HG02885 (cell line): ENCODE data around the gene NDUFS7.

Experiments
- ATAC-seq: cut with Tn5 transposase; IDR thresholded peaks from one replicate; pipeline ENCODE4 v1.9.1; 2021; ENCODE audit warnings: mild to moderate bottlenecking; ENCODE audit not compliant: unreplicated experiment, poor library complexity

Gene NDUFS7

DNA sequence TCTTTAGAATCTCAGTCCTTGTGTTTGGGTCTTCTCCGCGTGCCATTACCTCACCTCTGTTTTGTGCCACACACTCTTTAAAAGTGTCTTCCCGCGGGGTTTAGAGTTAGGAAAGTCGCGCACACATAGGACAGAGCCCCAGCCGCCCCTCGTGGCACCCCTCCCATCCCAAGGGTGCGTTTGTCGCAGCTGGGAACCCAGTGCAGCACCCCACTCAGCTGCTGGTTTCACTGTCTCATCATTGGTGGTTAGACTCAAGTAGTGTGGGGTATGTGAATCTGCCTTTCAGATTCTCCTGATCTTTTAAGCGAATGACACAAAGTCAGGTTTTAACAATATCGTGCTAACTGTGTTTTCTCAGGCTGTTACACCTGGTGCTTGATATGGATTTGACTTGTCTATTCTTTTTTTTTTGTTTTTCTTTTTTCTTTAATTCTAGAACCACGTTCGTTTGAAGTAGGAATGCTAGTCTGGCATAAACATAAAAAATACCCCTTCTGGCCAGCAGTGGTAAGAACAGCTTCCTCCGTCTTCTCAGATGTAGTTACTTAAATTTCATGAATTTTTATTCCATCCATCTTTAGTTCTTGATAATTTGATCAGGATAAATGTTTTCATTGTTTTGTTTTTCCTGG is 19.5 kb upstream of the NDUFS7 start:
- no peak for ATAC-seq

DNA sequence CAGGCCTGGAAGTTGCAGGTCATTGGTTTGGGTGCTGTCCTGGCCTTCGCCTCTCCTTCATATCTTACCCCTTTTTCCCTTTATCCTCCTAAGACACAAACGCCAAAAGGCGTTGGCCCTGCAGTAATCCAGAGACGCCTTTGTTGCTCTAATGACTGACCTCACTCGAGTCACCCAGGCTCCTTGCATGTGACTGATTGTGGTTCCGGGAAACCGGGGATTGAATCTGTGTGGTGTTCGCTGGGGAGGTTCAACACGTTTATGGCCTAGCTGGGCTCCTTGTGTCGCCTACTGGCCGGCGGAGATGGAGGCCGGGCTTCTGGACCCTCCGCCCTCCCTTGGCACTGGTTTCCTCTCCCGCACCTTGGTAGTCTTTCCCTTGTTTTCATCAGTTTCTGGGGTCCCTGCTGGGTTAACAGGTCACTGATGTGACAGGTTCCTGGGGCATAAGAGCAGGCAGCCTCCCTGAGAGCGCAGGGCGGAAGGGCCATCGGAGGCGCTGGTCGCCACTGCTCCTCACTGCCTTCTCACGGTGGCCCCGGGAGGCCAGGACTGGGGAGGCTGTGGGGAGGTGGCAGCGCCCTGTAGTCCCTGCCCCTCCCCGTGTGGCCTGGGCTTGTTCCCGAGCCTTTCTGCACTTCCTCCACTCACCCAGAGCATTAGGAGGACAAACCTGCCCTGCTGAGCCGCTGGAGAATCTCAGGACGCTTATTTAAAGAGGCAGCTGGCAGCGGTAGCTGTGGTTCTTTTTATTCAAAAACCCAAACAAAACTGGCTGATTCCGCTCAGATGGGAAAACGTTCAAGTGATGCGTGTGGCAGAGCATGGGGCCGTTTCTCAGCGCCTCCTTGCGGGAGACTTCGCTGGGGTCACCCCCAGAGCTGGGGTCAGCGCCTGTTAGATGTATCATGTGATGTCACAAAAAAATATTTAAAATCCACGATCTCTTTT is 18.1 kb upstream of the NDUFS7 start:
- no peak for ATAC-seq

DNA sequence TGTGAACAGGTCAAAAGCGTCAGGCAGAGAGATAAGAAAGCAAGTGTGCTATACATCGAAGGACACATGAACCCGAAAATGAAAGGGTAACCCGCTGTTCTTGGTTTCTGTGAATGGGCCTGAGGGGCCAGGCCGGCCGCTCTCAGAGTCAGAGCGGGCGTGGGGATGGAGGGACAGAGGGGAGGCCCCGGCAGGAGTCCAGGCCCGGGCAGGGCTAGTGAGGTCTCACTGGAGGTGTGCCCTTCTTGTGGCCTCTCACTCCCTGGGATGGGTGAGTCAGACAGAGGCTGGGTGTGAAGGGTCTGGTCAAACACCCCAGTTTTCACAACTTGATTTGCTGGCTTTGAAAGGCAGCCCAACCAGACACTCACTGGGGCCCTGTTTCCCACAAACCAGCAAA is 17.4 kb upstream of the NDUFS7 start:
- ATAC-seq: no peak

DNA sequence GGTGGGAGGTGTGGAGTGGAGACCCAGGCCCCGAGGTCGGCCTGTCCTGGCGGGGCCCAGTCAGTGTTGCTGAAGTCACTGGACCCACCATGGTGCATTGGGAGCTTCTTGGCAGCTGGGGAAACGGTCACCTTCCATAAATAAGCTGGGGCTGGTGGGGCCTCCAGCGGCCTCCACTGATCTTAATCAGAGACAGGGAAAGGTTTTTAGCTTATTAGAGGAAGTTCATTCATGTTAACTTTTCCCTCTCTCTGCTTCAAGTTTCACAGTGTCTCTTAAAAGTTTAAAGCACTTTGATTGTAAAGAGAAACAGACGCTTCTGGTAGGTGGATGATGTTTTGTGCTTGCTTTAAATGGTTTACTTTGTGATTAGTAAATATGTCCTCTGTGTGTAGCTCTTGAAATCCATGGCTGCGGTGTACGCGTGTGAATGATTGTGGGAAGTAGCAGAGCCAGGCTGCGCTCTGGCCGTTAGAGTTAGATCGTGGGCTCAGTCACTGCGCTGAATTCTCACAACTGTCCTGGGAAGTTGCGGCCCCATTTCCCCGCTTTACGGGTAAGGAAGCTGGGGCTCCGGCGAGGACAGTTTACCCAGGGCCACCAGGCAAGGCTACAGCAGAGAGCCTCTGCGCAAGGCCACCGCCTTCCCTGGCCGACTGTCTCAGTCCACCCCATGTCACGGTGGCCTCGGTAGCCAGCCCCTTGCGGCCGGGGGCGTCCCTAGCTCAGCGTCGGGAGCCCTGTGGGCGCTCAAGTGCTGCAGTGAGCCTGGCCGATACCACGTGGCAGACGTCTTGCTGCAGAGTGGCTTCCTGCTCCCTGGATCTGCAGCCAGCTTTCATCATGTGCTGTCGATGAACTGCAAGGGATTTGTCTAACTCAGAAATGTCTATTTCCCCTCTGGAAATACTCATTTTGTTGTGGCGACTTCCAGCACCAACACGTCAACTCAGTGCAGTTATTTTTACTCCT is 16.5 kb upstream of the NDUFS7 start:
- no peak for ATAC-seq

DNA sequence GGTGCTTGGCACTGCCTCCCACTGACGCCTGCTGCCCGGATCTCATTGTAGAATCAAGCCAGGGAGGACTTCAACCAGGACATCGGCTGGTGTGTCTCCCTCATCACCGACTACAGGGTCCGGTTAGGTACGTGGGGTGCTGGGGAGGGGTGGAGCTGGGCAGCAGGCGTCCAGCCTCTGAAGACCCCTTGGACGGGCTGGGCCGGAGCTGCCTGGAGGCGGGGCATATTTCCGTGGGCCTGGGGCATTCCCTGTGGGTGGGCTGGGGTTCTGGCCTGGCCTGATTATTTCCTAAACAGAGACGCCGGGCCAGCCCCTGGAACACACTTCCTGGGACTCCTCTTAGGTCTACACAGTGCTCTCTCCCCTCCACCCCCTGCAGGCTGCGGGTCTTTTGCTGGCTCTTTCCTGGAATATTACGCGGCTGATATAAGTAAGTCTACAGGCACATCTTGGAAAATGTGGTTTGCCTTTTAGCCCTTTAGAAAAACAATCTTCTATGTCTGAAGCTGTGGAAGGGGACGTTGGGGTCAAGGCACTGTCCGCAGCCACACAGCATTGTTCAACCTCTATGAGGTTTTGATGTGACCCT is 14.4 kb upstream of the NDUFS7 start:
- ATAC-seq: no peak

DNA sequence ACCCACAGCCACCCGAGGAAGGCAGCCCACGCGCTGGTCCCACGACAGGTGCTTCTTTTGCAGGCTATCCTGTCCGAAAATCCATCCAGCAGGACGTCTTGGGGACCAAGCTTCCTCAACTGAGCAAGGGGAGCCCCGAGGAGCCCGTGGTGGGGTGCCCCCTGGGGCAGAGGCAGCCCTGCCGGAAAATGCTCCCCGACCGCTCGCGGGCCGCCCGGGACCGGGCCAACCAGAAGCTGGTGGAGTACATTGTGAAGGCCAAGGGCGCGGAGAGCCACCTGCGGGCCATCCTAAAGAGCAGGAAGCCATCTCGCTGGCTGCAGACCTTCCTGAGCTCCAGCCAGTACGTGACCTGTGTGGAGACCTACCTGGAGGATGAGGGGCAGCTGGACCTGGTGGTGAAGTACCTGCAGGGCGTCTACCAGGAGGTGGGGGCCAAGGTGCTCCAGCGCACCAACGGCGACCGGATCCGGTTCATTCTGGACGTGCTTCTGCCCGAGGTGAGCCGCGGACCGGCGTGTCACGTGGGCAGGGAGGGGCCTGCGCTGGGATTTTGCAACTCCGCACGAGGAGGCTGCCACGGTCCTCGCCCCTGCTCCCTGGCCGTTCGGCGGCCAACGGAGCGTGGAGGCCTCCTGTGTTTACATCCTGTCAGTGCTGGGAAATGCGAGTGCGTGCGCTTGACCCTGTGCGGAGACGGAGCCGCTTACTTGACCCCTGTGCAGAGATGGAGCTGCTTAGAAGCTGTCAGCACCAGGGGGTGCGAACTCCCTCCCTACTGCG is 12.9 kb upstream of the NDUFS7 start:
- no peak for ATAC-seq

DNA sequence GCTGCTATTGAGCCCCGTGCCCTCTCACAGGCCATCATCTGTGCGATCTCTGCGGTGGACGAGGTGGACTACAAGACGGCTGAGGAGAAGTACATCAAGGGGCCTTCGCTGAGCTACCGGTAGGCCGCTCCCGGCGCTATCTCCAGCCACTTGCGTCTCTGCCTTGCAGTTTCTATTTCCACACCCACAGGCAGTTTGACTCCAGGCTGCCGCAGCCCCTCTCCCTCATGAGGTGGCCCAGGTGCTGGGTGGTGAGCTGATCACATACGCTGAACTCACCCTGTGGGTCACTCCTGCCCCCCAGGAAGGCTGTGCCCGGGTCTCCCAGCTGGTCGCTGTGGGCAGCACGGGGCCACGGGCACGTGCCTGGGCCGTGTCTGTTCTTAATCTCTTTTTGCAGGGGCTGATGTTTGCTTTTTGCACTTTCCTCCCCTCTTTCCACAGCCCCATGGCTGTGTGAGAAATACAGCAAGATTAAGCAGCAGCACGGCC is 10.6 kb upstream of the NDUFS7 start:
- no peak for ATAC-seq

DNA sequence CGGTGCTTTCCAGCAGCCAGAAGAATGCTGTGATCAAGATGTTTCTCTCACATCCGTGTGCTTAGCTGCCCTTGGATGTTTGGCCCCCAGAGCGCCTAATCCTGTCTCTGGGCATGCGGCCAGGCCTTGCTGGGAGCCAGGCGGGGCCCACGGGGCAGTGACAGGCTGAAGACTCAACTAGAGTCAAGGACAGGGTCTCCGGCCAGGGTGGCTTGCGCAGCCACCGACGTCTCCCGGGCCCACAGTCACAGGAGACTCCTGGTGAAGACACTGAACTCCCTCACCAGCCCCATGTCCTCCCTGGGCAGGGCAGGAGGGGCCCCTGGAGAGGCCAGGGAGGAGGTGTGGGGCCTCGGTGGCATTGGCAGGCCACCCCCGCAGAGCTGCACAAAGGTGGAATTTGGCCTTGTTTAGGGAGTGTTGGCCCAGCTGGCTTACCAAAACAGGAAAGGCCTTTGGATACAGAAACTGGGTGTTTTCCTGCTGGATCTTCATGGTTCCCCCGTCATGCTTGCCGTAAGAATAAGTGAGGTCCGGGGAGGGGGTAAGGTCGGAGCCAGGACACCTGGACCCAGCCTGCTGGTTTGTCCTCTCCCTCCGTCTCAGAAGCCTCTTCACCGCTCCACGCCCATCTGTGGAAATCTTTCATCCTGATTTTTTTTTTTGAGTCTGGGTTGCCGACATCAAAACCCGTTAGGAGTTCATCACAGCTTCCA is 10.0 kb upstream of the NDUFS7 start:
- ATAC-seq: no peak

DNA sequence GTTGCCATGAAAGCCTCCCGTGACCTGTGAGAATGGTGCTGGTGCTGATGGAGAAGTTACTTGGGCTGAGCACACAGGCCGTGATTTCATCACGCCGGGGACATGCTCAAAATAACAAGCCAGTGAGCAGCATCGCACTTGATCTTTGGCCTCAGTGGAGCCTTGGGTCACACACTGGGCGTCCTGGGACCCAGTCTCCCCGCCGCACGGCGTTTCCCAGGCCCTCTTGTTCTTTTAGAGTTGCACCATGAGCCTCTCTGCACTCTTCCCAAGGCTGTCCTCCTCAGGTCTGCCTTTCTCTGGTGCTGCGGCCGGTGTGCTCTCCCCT is 9.5 kb upstream of the NDUFS7 start:
- ATAC-seq: no peak

DNA sequence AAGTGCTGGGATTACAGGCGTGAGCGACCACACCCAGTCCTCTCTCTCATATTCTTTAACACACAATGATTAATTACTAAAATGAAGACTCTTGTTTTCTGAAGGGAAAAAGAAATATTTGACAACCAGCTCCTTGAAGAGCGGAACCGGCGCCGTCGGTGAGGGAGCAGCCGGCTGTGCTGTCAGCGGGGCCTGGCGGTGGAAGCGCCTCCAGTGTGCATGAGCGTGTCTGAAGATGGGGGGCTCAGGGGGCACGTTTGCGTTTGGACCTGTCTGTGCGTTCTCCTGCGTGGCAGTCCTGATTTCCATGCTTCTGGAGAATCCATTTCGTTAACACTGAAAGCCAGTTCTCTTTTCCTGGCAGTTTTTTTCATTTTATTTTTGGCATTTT is 7.3 kb upstream of the NDUFS7 start:
- no peak for ATAC-seq

DNA sequence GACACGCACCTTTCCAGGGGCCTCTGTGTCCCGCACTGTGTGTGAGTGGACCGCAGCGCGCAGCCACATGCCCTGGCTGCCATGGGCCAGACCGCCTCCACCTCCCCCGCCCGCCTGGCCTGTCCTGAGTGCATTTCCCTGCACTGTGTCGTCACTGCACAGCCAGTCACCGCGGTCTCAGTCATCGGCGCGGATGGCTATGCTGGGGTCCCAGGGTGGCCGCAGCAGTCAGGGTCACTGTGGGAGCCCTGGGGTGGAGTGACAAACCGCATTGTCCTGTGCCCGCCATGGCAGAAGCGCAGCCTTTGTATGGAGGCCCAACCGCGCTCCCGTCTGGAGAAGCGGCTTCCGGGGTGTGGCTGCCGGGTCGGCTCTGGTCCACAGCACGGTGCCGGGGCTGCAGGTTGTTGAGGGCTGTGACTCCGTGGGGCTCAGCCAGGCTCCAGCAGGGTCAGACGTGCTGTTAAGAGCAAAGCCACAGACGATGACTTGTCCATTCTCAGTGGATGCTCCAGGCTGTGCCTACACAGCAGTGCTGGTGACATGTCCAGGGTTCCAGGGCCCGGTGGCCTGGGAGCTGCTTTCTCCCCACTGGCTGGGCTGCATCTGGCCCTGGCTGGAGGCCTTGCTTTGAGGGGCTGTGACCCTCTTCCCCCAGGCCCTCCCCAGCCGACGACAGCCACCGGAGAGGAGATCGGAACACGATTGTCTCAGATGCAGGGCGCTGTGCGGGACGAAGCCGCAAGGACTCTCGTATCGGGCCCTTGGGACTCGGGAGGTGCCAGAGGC is 6.3 kb upstream of the NDUFS7 start:
- no peak for ATAC-seq

DNA sequence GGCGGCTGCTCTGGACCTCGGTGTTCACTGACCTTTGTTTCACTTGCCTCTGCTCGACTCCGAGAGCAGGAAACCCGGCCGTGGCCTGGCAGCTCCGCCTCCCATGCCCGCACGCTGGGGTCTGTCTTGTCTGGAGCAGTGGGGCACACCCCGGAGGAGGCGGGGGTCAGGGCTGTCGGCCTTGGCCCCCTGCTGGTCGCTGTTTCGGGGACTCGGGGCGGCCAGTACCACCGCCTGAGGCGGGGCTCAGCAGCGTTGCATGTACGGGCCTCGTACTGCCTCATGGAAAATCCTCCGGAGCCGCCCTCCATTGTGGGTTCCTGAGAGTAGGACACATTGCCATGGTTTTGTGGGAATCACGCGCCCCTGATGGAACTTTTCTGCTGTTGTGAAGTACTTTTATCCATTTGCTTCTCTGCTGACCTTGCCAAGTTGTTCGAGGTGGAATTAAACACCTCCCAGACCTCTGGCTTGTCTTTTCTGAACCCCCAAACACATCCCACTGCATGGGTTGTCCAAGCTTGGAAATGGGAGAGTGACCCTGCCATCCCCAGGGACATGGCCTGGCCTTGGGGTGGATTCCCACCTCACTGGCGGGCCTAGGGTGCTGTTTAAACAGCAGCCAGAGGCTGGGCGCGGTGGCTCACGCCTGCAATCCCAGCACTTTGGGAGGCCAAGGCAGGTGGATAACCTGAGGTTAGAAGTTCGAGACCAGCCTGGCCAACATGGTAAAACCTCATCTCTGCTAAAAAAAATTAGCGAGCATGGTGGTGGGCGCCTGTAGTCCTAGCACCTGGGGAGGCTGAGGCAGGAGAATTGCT is 5.5 kb upstream of the NDUFS7 start:
- no peak for ATAC-seq

DNA sequence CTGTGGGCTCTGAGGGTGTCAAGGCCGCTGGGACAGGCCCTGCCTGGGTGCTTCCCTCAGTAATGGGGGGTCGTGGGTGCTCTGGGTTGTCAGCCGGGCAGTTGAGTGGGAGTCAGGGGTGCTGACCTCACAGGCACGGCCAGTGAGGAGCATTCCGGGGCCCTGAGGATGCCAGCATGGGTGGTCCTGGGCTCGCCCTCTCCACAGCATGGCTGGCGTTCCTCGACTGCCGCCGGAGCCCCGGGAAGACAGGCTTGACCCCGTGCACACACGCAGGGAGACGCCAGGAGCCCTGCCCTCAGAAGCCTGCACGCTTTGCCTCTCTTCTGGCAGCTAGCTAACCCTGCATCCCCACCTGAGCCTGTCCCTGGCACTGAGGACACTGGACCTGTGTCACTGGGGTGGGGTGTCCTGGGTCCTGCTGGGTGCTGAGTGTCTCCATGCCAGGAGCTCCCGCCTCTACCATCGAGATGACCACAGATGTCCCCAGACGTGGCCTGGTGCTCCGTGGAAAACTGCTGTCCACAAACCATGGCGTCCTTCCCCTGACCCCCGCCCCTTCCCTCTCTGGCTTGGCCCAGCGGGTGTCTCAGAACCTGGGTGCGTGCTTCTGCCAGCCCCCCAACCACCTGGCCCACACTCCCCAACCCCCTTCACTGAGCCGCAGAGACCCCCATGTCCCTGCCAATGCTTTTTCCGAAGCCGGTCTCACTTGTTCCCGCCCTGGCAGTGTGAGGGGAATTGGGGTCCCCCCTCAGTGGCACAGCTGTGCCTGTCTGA is 4.4 kb upstream of the NDUFS7 start:
- ATAC-seq: no peak

DNA sequence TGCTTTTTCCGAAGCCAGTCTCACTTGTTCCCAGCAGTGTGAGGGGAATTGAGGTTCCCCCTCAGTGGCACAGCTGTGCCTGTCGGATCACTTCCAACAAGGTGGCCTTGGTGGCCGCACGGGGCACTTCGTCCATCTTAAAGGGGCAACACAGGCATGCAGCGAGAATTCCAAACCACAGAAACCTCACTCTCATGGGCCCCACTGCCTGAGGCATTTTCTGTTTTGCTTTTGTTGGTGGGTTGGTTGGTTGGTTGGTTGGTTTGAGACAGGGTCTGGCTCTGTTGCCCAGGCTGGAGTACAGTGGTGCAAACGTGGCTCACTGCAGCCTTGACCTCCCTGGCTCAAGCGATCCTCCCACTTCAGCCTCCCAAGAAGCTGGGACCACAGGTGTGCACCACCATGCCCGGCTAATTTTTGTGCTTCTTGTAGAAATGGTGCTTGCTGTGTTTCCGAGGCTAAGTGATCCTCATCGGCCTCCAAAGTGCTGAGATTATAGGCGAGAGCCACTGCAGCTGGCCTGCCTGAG is 3.7 kb upstream of the NDUFS7 start:
- no peak for ATAC-seq

DNA sequence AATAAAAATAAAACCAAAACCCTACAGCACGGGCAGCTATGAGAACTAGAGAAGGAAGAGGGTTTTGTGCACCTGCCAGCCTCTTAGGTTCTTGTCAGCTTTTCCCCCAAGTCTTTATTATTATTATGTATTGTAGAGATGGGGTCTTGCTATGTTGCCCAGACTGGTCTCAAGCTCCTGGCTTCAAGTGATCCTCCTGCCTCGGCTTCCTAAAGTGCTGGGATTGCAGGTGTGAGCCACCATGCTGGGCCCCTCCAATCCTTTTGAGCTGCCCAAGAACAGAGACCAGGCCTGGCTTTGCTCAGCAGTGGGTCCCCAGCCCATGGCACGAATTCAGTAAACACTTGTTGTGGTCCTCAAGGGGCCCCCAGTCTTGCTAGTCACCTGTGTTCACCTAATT is 1.5 kb upstream of the NDUFS7 start:
- ATAC-seq: no peak

DNA sequence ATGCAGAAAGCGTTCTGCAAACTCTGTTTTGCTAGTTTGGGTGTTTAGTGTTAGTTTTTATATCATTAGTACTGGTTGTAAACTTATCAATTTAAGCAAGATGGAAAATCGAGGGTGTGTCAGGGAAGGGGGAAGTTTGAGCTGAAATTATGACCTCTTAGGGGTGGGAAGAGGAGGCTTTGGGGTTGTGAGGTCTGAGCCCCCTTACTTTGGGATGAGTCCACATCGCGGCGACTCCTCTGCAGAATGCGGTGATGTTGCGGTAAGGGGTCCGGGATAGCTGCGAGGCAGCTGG is 743 bp upstream of the NDUFS7 start:
- ATAC-seq: no peak

DNA sequence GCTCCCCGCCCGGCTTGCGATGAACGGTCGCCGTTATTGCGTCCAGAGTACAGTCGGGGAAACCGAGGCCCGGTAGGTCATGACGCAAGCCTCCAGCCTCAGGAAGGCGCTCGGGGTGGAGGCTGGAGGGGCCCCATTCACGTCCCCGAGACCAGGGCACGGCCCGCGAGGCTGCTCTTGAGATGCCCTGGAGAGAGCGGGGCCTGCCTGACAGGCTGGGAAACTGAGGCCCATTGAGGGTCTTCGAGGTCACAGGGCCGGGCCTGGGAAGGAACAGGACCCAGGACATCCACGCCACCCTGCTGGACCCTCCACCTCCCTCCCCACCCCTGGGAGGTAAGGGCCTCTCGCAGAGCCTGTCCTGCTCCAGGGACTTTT is 367 bp downstream of the NDUFS7 start:
- no peak for ATAC-seq
